DMS53 (cell line): ENCODE measurements around the gene PNCK.
"Not testable (repeated sequence)": the region's sequence is repeated elsewhere in the genome, so short reads cannot be mapped to it uniquely, and the experiment has no call there.

Experiments used
- DNase-seq: peaks from one replicate; lab custom pipeline; 2025; lab: John Stamatoyannopoulos, UW

Gene PNCK

DNA sequence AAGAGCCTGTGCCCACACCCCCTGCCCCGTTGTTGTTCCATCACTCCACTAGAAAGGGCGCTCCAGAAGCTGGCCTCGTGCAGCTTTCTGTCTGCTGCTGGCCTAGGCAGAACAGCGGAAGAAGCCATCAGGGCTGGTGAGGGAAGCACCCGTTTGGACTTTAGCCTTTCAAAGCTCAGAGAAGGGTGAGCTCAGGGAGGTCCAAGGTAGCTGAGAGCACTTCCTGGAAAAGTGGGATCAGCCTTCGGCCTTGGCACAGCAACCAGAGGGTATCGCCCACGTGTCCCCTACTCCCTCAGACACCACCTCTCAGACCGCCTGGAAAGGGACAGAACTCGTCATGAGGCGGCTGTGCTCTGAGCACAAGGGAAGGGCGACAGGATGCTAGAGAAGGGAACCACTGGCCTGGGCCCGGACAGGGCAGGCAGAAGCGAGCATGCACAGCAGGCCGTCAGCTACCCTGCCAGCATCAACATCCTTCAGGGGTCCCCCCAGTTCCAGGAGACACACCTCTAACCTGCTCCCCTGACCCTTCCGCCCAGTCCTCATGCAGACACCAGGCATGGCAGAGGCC is 25.7 kb upstream of the PNCK start:
- DNase-seq: not testable (repeated sequence)

DNA sequence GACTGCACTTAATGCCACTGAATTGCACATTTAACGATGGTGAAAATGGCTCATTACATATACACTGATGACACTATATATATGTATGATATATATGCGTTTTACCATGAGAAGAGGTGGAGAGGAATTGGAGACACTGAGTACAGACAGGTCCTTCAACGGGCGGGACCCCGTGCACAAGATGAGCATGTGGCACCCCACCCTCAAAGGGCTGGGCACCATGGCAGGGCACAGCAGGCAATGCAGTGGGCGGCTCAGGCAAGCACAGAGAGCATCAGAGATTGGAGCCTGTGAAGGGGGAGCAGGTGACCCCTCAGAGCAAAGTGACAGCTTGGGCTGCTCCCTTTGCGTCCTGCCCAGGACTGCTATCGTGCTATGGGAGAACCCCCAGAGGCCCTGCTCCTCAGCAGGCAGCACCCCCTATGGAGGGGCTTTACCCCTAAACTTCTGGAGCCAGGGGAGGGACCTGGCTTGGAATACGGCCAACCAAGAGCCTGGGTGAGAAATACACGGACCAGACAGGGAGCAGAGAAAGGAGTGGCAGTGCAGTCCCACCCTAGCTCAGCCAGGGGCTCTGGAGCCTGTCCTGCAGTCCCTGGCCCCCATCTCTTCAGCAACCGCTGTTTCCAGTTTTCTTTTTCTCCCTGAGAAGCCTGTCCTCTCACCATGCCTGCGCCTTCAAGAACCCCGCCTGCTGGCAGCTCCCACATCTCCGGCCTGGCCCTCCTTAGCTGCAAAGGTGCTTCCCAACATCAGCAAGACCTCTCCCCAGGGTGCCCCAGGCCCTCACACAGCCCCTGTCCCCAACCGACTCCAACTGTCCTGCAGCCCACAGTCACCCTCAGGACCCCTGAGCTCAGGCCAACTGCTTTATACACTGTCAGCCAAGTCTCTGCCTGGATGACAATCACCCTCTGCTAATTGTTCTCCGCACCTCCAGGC is 24.6 kb upstream of the PNCK start:
- no peak for DNase-seq

DNA sequence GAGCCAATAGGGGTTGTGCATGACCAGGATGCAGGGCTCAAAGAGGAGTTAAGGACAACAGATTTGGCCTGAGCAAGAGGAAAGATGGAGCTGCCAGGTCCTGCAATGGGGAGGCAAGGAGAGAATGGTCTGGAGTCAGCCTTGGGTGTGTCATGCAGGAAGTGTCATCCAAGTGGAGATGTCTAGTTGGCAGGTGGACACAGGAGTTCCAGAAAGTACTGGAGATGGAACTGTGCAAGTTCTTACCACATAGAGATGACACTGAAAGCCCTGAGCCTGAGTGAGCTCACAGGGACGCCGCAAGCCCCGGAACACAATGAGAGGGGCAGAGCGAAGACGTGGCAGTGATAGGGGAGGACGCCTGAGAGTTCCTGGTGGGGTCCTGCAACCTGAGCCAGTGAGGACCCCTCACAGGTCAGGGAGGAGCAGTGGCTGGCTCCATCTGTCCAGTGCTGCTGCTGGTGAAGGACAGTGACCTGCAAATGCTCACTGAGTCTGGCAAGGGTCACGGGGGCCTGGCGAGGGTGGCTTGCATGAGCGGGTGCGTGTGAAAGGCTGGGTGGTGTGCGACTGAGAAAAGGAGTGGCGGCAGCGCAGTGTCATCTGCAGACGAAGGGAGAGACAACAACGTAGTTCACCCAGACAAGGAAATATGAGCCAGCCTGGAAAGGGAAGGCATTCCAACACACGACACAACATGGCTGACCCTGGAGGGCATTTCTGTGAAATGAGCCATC is 23.5 kb upstream of the PNCK start:
- not testable (repeated sequence) for DNase-seq

DNA sequence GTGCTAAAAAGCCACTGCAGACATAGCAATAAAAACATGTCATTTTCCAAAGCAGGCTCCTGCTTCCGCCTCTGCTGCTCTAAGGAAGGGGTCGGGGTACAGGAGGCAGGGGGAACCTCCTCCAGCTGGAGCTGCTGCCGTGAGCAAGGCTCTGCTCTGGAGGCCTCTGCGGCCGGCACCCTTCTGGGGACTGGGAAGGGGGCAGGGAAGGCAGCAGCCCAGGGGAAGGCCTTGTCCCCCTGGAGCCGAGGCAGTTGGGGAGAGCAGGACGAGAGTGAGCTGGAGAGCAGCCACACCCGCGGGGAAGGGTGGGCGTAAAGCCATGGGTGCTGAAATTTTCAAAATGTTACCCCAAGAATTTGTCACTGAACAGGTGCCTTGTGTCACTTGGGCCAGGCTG is 22.9 kb upstream of the PNCK start:
- DNase-seq: not testable (repeated sequence)

DNA sequence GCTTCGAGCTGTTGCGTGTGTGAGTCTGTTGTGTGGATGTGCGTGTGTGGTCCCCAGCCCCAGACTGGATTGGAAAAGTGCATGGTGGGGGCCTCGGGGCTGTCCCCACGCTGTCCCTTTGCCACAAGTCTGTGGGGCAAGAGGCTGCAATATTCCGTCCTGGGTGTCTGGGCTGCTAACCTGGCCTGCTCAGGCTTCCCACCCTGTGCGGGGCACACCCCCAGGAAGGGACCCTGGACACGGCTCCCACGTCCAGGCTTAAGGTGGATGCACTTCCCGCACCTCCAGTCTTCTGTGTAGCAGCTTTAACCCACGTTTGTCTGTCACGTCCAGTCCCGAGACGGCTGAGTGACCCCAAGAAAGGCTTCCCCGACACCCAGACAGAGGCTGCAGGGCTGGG is 22.5 kb upstream of the PNCK start:
- no peak for DNase-seq

GRCh38 chrX:153694687-153695270 is 21.2 kb upstream of the PNCK start:
- DNase-seq: no peak

- not testable (repeated sequence) for DNase-seq
These were observed 20.6 kb upstream of the PNCK start for GRCh38 chrX:153694256-153694655.

GRCh38 chrX:153693216-153694086 is 19.8 kb upstream of the PNCK start:
- DNase-seq: no peak

DNA sequence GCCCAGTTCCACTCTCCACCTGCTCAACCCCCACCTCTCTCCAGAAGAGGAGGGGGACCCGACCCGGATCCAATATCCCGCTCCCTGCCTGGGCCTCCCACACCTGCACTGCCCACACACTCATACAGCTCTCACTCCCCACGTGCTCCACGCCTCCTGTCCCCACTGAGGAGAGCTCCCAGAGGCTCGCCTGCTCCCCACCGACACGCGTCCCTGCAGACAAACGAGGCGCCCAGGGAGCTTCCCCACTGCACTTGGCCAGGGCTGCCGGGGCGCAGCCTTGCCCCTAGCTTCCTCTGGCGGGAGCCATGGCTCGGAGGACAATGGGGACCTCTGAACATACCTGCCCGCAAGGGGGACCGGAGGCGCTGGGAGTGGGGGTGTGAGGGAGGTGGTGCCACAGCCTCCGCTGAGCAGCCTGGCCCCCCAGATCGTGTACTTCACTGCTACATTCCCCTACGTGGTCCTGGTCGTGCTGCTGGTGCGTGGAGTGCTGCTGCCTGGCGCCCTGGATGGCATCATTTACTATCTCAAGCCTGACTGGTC is 19.1 kb upstream of the PNCK start:
- no peak for DNase-seq

GRCh38 chrX:153692003-153692402 is 18.4 kb upstream of the PNCK start:
- no peak for DNase-seq

DNA sequence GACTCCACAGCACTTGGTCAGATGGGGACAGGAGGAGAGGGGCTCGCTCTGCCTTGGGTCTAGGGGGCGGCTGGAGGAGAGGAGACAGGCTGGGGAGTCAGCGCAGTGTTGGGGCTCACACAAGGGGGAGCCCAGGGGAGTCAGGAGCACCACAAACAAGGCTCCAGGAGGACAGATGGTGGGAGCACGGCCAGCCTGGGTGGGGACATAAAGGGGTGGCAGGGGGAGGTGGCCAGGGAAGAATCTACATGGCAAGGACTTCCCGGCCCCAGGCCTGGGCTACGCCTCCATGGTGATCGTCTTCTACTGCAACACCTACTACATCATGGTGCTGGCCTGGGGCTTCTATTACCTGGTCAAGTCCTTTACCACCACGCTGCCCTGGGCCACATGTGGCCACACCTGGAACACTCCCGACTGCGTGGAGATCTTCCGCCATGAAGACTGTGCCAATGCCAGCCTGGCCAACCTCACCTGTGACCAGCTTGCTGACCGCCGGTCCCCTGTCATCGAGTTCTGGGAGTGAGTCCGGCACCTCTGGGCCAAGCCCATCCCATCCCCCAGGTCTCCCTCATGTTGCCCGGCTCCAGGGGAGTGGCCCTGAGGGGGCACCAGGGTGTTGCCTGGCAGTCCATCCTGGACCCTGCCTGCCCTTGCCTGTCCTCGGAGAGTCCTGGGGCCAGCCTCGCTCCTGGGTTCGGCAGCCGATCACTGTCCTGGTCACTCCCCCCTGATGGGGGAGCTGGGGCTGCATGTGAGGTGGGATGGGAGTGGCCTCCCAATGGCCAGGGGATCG is 17.6 kb upstream of the PNCK start:
- DNase-seq: not testable (repeated sequence)

DNA sequence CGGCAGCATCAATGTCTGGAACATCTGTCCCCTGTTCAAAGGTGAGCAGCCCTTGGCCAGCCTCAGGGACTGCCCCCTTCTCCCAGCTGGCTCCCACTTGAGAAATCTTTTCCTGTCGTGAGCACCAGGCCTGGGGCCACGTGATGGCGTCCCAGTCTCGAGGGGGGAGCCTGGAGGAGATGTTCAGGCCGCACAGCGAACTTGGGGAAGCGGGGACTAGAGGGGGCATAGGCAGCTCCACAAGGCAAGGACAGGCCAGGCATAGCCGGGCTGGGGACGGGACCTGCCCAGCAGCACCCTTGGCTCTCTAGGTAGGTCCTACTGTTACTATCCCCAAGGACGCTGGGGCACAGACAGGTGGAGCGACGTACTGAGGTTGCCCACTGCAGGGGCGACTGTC is 16.9 kb upstream of the PNCK start:
- no peak for DNase-seq

GRCh38 chrX:153689654-153690465 is 16.2 kb upstream of the PNCK start:
- DNase-seq: peak; percentile 29

GRCh38 chrX:153688911-153689590 is 15.4 kb upstream of the PNCK start:
- DNase-seq: peak; percentile 56

DNA sequence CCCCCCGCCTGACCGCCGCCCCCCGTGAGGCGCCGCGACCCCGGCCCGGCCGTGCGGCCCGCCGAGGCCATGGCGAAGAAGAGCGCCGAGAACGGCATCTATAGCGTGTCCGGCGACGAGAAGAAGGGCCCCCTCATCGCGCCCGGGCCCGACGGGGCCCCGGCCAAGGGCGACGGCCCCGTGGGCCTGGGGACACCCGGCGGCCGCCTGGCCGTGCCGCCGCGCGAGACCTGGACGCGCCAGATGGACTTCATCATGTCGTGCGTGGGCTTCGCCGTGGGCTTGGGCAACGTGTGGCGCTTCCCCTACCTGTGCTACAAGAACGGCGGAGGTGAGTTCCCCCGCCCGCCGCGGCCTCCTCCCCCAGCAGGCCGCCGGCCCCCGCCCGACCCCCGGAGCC is 14.9 kb upstream of the PNCK start:
- peak; percentile 29 for DNase-seq

- DNase-seq: peak; percentile 56
These were observed 14.5 kb upstream of the PNCK start for GRCh38 chrX:153688071-153688470.

GRCh38 chrX:153687121-153688039 is 13.8 kb upstream of the PNCK start, which contains the start of gene SLC6A8:
Gene SLC6A8, plus strand, starts transcription at chrX:153687926. Its CDS starts 649 bp downstream, at chrX:153688575.
- peak; percentile 87 for DNase-seq

- peak; percentile 33 for DNase-seq
These were observed 13.1 kb upstream of the PNCK start for GRCh38 chrX:153686711-153687110.
